ENCODE data around the gene CDH19.

GRCh38 chr18:66461344-66461743 is 142.5 kb downstream of the CDH19 start:
- no peak for TF ChIP-seq EP300 (IDR thresholded peaks at IDR 0.05; ENCODE audit: borderline replicate concordance)
- no peak for TF ChIP-seq REST (IDR thresholded peaks at IDR 0.05; ENCODE audit: low read depth)
- TF ChIP-seq TEAD4 (IDR thresholded peaks at IDR 0.05) = no peak
- TF ChIP-seq CREB1 (IDR thresholded peaks at IDR 0.05; ENCODE audit: low read depth) = no peak
- no peak for TF ChIP-seq MAX (IDR thresholded peaks at IDR 0.05)
- no peak for TF ChIP-seq USF1 (IDR thresholded peaks at IDR 0.05)
- TF ChIP-seq TAF1 (IDR thresholded peaks at IDR 0.05; ENCODE audit: low read depth) = no peak
- no peak for TF ChIP-seq ZBTB7A (IDR thresholded peaks at IDR 0.05; ENCODE audit: low read depth)
- no peak for TF ChIP-seq RAD21 (IDR thresholded peaks at IDR 0.05; ENCODE audit: low read depth)
- TF ChIP-seq YY1 (IDR thresholded peaks at IDR 0.05; ENCODE audit: low read depth) = no peak
